ENCODE measurements around the gene NRXN3.

NRXN3 gene

GRCh38 chr14:78752518-78753188 is 582.5 kb downstream of the NRXN3 start:
- DNase-seq, result no peak

GRCh38 chr14:78754059-78754458 is 583.9 kb downstream of the NRXN3 start:
- DNase-seq, result no peak

DNA sequence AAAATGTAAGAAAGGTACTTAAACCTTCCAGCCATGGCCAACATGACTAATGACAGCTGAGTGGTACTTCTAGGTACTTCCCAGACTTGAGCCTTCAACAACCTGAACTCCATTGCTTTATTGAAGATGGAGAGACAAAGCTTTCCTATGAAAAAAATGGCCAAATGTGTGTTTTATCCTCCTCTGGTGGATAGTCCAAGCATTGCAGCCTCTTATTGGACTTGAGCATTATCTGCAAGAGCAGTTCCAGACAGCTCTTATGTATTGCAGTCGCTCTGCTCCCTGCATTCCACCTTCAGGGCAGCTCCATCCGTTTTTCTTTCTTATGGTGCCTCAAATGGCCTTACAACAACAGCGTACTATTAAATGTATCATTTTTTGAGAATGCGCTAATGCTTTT is 588.2 kb downstream of the NRXN3 start:
- DNase-seq, result no peak

DNA sequence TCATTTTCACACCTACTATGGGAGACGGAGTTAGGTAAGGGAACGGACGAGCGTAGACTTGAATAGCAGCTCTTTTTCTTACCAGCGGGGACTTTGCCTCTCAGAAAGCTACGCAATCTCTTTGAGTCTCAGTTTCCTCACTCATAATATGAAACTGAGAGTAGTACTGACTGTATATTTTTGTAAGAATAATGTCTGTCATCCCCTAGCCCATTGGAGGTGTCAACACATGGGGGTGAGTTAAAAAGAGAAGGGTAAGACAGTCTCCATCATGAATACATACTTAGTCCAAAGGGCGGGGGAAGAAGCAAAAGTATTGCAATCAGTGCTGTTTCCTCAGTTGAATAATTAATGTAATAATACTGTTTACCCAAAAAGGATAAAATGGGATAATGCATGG is 592.2 kb downstream of the NRXN3 start:
- no peak for DNase-seq

DNA sequence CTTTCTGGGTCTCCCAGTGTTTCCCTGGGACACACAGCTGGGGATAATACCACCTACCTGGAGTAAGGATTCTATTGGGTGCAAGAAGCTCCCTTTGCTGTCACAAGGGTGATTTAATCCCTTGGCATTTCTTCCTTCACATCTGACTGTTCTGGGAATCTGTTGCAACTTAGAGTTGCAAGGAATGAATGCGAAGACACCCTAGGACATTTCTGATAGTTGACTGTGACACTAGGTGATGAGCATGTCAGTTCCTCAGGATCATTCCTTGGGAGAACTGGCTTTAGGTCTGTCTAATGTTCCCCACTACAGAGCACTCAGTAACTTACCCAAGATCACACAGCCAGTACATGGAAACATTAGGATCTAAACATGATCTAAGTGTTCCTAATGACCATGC is 593.6 kb downstream of the NRXN3 start:
- DNase-seq, result no peak

GRCh38 chr14:78764240-78764639 is 594.1 kb downstream of the NRXN3 start:
- DNase-seq, result no peak

GRCh38 chr14:78764645-78765044 is 594.5 kb downstream of the NRXN3 start:
- DNase-seq, result no peak

GRCh38 chr14:78767436-78767835 is 597.3 kb downstream of the NRXN3 start:
- no peak for DNase-seq

DNA sequence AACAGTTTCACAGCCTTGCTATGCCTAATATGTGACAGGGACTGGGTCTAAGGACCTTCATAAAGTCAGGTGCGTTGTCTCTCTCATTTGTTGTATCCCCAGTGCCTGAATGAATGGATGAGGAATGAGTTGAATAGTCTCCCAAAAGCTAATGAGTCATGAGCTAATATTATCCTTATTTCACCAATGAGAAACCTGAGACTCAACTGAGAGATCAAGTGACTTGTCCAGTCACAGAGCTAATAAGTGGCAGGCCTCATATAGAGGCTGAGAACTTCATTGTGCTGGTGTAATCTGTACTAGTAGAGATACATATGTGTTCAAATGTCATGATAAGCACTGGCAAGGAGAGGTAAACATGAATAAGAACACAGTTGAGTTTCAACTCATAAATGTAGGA is 612.4 kb downstream of the NRXN3 start:
- DNase-seq, result no peak

DNA sequence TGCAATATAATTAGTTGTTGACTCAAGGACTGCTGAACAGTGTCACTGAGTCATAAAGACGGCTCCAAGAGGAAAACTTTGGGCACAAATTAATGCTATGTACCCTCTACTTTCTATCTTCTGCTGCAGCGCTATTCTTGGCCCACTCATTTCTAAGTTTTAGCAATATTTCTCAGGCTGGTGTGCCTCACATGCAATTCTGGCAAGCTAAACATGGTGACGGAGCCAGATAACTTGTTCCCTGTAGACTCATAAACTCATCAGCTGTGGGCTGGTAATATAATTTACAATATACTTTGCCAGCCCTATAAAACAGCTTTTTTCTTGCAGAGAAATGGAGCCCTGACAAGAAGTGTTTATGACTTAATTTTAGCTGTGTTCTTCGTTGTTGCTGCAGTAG is 615.1 kb downstream of the NRXN3 start:
- DNase-seq, result no peak

GRCh38 chr14:78788467-78789360 is 618.5 kb downstream of the NRXN3 start:
- DNase-seq, result no peak

DNA sequence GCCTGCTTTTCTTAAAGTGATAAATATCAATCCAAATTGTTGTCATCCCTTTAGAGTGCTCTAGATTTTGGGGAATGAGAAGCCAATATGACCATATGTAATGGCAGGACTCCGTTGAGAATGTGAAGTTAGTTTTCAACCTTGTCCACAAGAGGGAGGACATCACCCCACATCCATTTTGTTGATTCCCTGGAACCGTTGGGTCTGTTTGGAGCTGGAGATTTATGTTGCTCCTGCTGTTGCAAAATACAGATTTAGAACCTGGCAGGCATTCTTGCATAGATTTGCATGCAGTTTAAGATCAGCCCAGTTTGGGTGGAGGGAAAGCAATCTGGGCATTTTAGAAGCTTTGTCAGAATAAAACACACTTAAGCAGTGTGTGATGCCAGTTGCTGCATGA is 620.1 kb downstream of the NRXN3 start:
- DNase-seq, result no peak

DNA sequence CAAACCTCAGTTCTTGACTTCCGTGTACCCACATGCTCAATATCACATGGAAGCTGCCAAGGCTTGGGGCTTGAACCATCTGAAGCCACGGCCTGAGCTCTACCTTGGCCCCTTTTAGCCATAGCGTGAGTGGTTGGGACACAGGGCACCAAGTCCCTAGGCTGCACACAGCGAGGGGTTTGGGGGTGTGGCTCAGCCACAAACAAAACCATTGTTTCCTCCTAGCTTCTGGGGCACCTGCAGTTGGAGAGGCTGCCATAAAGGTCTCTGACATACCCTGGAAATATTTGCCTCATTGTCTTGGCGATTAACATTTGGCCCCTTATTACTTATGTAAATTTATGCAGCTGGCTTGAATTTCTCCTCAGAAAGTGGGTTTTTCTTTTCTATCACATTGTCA is 628.6 kb downstream of the NRXN3 start:
- no peak for DNase-seq

DNA sequence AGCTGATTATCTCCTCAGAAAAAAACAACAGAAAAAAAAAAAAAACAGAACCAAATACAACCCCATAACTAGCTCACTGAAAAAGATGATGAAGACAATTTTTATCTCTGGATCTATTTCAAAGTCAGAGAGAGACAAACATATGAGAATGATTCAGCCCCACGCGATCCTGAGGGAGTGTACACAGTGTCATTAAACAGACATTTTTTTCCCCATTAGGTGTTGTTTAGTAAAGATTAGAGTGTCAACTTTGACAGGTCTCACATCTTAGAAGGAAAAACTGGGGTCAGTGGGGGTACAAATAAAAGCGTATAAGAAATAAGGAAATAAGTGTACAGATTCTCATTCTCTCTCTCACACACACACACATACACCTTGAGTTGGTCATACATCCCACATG is 635.4 kb downstream of the NRXN3 start:
- no peak for DNase-seq

DNA sequence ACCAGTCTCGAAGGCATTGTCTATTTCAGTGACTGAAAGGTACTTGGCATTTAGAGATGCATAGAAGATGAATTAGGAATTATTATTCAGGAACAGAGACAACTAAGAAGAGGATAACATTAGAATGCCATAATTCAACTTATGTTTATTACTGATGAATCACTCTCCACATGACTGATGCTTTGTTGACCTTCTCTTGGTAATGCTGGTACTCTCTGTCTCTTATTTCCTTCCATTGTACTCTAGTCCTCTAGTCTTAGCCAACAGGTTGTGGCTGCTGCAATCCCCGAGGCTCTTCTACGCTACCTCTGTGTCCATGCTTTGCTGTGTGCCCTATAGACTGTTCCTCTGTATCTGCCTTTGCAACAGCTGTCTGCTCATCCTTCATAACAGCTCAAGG is 652.9 kb downstream of the NRXN3 start:
- DNase-seq, result no peak

DNA sequence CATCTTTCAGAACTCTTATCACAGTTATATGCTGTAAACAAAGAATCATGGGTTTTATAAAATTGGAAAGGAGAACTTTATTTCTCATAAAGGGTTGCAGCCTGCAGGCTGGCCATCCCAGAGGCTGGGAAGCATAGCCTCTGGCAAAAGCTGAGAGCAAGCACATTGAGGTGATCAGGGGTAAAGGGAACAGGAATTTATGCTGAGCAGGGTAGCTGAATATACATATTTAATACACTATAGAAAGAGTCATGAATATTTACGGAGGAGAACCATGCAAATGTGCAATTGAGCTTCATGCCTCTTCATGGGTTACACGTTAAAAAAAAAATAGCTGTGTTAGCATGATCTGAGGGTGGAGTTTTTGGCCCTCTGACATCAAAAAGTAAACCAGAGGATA is 653.3 kb downstream of the NRXN3 start:
- DNase-seq, result no peak

GRCh38 chr14:78829274-78829673 is 659.1 kb downstream of the NRXN3 start:
- DNase-seq, result no peak

- no peak for DNase-seq
Measured at GRCh38 chr14:78834766-78835451, 664.7 kb downstream of the NRXN3 start.

GRCh38 chr14:78835909-78836308 is 665.7 kb downstream of the NRXN3 start:
- DNase-seq, result no peak

DNA sequence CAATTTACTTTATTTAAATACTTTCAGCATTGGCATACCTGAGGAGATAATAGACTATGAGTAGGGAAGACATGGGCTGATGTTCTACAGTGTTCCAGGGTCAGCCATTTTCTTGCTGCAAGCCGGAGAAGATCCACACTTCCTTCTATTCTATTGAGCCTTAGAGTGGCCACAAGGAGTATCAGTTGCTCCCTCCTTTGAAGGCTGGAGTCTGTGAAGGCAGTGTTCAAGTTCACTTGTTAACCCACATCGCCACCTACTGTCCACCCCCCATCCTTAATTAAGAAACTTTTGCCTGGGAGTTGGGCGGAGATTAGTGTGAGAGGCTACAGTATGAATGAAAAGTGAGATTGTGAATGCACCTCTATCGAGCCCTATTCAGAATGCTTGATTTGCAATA is 666.6 kb downstream of the NRXN3 start:
- DNase-seq, result peak; percentile 3

GRCh38 chr14:78838959-78839358 is 668.8 kb downstream of the NRXN3 start:
- no peak for DNase-seq

- DNase-seq, result no peak
Measured at GRCh38 chr14:78840898-78841297, 670.7 kb downstream of the NRXN3 start.

DNA sequence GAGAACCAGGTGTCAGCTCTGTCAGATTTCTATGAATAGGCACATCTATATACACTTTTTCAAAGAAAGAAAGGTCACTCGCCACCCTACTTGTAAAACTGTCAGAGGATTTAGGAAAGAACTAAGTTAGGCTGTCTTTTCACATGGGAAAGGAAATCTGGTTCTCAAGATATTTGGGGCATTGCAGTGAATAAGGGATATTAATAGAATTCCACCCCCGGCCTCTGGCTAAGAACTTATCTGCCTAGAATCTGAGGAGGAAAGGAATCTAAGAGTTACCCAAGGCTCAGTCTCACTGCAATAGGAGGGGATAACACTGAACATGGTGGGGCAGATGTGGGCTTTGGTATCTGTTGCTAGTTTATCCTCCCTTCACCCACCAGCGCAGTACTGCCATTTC is 677.6 kb downstream of the NRXN3 start:
- DNase-seq, result no peak

- no peak for DNase-seq
Measured at GRCh38 chr14:78848234-78848820, 678.2 kb downstream of the NRXN3 start.

Measured in NCI-H2029 treated with DMSO at 0.1 percent for 48 hours (cell line).